ENCODE measurements around the gene NMRAL1. TPM values are rescaled to one million over a fixed set of nuclear protein-coding genes. Genes with fewer than 3 reads are reported as not detected.

The NMRAL1 gene
- total and polyA plus RNA-seq, 10 of the 15 experiments (the other 5 are each of a cell fraction or from before 2014, with no cell fraction given) = 4.8 to 102 (median 62.5) TPM

GRCh38 chr16:4414187-4414917 lies 60.1 kb downstream of the NMRAL1 start (continued):
- TF ChIP-seq, protein P1, sequence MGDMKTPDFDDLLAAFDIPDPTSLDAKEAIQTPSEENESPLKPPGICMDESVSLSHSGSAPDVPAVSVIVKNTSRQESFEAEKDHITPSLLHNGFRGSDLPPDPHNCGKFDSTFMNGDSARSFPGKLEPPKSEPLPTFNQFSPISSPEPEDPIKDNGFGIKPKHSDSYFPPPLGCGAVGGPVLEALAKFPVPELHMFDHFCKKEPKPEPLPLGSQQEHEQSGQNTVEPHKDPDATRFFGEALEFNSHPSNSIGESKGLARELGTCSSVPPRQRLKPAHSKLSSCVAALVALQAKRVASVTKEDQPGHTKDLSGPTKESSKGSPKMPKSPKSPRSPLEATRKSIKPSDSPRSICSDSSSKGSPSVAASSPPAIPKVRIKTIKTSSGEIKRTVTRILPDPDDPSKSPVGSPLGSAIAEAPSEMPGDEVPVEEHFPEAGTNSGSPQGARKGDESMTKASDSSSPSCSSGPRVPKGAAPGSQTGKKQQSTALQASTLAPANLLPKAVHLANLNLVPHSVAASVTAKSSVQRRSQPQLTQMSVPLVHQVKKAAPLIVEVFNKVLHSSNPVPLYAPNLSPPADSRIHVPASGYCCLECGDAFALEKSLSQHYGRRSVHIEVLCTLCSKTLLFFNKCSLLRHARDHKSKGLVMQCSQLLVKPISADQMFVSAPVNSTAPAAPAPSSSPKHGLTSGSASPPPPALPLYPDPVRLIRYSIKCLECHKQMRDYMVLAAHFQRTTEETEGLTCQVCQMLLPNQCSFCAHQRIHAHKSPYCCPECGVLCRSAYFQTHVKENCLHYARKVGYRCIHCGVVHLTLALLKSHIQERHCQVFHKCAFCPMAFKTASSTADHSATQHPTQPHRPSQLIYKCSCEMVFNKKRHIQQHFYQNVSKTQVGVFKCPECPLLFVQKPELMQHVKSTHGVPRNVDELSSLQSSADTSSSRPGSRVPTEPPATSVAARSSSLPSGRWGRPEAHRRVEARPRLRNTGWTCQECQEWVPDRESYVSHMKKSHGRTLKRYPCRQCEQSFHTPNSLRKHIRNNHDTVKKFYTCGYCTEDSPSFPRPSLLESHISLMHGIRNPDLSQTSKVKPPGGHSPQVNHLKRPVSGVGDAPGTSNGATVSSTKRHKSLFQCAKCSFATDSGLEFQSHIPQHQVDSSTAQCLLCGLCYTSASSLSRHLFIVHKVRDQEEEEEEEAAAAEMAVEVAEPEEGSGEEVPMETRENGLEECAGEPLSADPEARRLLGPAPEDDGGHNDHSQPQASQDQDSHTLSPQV (IDR thresholded peaks at IDR 0.05) = no peak
- TF ChIP-seq NR2F1 (conservative IDR thresholded peaks at IDR 0.05) (peak; percentile 61), NR2C2 (IDR thresholded peaks at IDR 0.05; ENCODE audit: borderline replicate concordance, control insufficient read depth, insufficient read length, low read depth) (no peak), MXI1 (IDR thresholded peaks at IDR 0.05; ENCODE audit: low read depth, low read length) (peak; percentile 95), ESRRA (IDR thresholded peaks at IDR 0.05; ENCODE audit: low read length) (no peak), ELK1 (IDR thresholded peaks at IDR 0.05; ENCODE audit: low read depth, low read length) (no peak), JUNB (IDR thresholded peaks at IDR 0.05) (peak; percentile 73), RELB (IDR thresholded peaks at IDR 0.05; ENCODE audit: low read depth) (peak; percentile 93), MYB (IDR thresholded peaks at IDR 0.05; ENCODE audit: borderline replicate concordance, low read depth, low read length) (no peak), SREBF1 (IDR thresholded peaks at IDR 0.05; ENCODE audit: low read length) (no peak), ZNF24 (IDR thresholded peaks at IDR 0.05) (no peak), YY1 (IDR thresholded peaks at IDR 0.05; ENCODE audit: low read depth, low read length) (no peak), NKRF (conservative IDR thresholded peaks at IDR 0.05) (peak; percentile 26; the same call in 1 of the 2 replicates), DPF2 (IDR thresholded peaks at IDR 0.05) (peak; percentile 48; the same call in 1 of the 2 replicates), STAT1 (conservative IDR thresholded peaks at IDR 0.05) (no peak), SIN3A (IDR thresholded peaks at IDR 0.05; ENCODE audit: low read depth, low read length) (peak; percentile 92)
- TF ChIP-seq, protein P2, sequence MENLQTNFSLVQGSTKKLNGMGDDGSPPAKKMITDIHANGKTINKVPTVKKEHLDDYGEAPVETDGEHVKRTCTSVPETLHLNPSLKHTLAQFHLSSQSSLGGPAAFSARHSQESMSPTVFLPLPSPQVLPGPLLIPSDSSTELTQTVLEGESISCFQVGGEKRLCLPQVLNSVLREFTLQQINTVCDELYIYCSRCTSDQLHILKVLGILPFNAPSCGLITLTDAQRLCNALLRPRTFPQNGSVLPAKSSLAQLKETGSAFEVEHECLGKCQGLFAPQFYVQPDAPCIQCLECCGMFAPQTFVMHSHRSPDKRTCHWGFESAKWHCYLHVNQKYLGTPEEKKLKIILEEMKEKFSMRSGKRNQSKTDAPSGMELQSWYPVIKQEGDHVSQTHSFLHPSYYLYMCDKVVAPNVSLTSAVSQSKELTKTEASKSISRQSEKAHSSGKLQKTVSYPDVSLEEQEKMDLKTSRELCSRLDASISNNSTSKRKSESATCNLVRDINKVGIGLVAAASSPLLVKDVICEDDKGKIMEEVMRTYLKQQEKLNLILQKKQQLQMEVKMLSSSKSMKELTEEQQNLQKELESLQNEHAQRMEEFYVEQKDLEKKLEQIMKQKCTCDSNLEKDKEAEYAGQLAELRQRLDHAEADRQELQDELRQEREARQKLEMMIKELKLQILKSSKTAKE (IDR thresholded peaks at IDR 0.05; ENCODE audit: low read depth, poor library complexity, severe bottlenecking) = peak; percentile 81
- TF ChIP-seq, protein P3, sequence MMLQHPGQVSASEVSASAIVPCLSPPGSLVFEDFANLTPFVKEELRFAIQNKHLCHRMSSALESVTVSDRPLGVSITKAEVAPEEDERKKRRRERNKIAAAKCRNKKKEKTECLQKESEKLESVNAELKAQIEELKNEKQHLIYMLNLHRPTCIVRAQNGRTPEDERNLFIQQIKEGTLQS (IDR thresholded peaks at IDR 0.05; ENCODE audit: borderline replicate concordance, extremely low read depth, low read depth, low read length) = no peak

All from GM12878 (cell line).